Heart left ventricle (tissue), 13 donors: ENCODE measurements around the gene ZFP36L1.

Experiments used
- CTCF ChIP-seq, 12 donors: fragments of 200-600 bp; sonication (generic) in 4 of 12; IDR thresholded peaks; one replicate each; pipeline versions ENCODE4 v1.5.0 to v1.8.0; 2018 to 2022; ENCODE audit warnings: antibody characterized with exemption in 12 of 12, mild to moderate bottlenecking in 5 of 12
- POLR2A ChIP-seq, 2 donors: fragments of 450-650 bp; IDR thresholded peaks; one replicate each; pipeline ENCODE4 v1.6.1; 2017; ENCODE audit warnings: antibody characterized with exemption in 2 of 2, mild to moderate bottlenecking in 2 of 2, moderate library complexity in 2 of 2
- donor health status: ischemic (EF 13 %, LVEDD 7.1; RV severe dilation, severe dysfunction).
- donor health status: DM: no; HTN: yes; CAD: no.
- donor health status: DM: no; HTN: no; CAD: no.
- donor health status: ischemic (EF 25% LVEDD 6.9; RV normal size, moderate dysfunction).
- donor health status: ischemic (EF 25% LVEDD 5.7; RV mildly dilated, moderate dysfunction).
- donor health status: ischemic (EF 35%, LVEDD 5.7; RV mildly dilated, moderate dysfunction).
- donor health status: nonischemic (EF 11% LVEDD 7.7; RV severe dilation, severe dysfunction).
- donor health status: DM: yes; HTN: yes; CAD: no.
- donor health status: PGD.
- donor health status: ischemic (EF 29% LVEDD 5.4; RV normal size, mild dysfunction).
- donor health status: nonischemic (EF 23%, LVEDD 6.1; RV moderate dilation, normal function).

GRCh38 chr14:68840454-68840853 lies 47.6 kb upstream of the ZFP36L1 start:
- no peak for TF ChIP-seq POLR2A (IDR thresholded peaks at IDR 0.05)
- no peak for TF ChIP-seq CTCF (IDR thresholded peaks at IDR 0.05)
